HCT116 (cell line): ENCODE data around the gene QRICH2. TPM values are rescaled to one million over a fixed set of nuclear protein-coding genes. Genes with fewer than 3 reads are reported as not detected.

Experiments
- ATAC-seq: fragments of 200-7000 bp; cut with Tn5 transposase; 2 replicates; pipeline ENCODE4 v1.9.1; 2020; ENCODE audit warnings: mild to moderate bottlenecking, moderate library complexity
- BruUV-seq: library from RNA; stranded (reverse); fragments of 400-500 nt; replicated peaks from 2 replicates; lab custom pipeline; 2021; lab: Mats Ljungman, UMichigan
- CTCF ChIA-PET: fragments of 300-600 bp; sonication (Branson Sonifier 250); formaldehyde crosslinking; loops from one replicate; lab custom pipeline; 2021; ENCODE audit warnings: antibody characterized with exemption; lab: Charles Lee
- POLR2A ChIA-PET: fragments of 300-600, 350-600 bp; sonication (Branson Sonifier 250); formaldehyde crosslinking; loops from one replicate; lab custom pipeline; 2021; ENCODE audit warnings: antibody characterized with exemption; lab: Charles Lee
- RAD21 ChIA-PET, 2 experiments: fragments of 300-600 bp; sonication (Branson Sonifier 250); formaldehyde crosslinking; loops; one replicate each; lab custom pipeline; 2023; ENCODE audit warnings: low total read pairs in 2 of 2; ENCODE audit not compliant: uncharacterized antibody in 2 of 2, unreplicated experiment in 2 of 2, low non-redundant PET in 1 of 2; lab: Charles Lee
- DNase-seq: peaks from one replicate; pipeline ENCODE4 v3.0.0-alpha.2; 2010; ENCODE audit warnings: low read depth, low spot score
- H2AFZ ChIP-seq: fragments of 200-600 bp; shearing (Covaris generic), sonication (generic); 2 replicates; pipeline ENCODE4 v1.6.1; 2017; ENCODE audit warnings: low read depth, mixed run types, mixed read lengths, antibody characterized with exemption, low read length; ENCODE audit not compliant: poor library complexity, severe bottlenecking
- H3K27ac ChIP-seq: 2 replicates; pipeline ENCODE4 v1.5.1; 2012; ENCODE audit warnings: low read depth, low read length
- H3K27me3 ChIP-seq: fragments of 200-600 bp; sonication (generic); 2 replicates; pipeline ENCODE4 v1.6.1; 2016; ENCODE audit warnings: mixed run types, low read length, mixed read lengths; ENCODE audit not compliant: insufficient read depth
- H3K36me3 ChIP-seq, 2 experiments: fragments of 200-500 bp in 1 of 2; fragments of 200-600 bp in 1 of 2; sonication (Bioruptor generic) in 1 of 2; sonication (generic) in 1 of 2; 2 replicates each; pipeline versions ENCODE4 v1.5.1 to v1.6.1; 2014 to 2016; ENCODE audit warnings: low read length in 2 of 2, inconsistent platforms in 1 of 2, mixed read lengths in 1 of 2, mixed run types in 1 of 2; ENCODE audit not compliant: insufficient read depth in 2 of 2, control insufficient read depth in 1 of 2
- H3K4me1 ChIP-seq, 2 experiments: fragments of 200-600 bp in 1 of 2; sonication (generic) in 1 of 2; 2 replicates each; pipeline versions ENCODE4 v1.5.1 to v1.6.1; 2012 to 2017; ENCODE audit warnings: low read length in 2 of 2, inconsistent platforms in 1 of 2, mild to moderate bottlenecking in 1 of 2, mixed read lengths in 1 of 2, mixed run types in 1 of 2, moderate library complexity in 1 of 2; ENCODE audit not compliant: insufficient read depth in 2 of 2, control insufficient read depth in 1 of 2
- H3K4me2 ChIP-seq: fragments of 200-600 bp; sonication (generic); 2 replicates; pipeline ENCODE4 v1.6.1; 2017; ENCODE audit warnings: mixed run types, low read length, mixed read lengths
- H3K4me3 ChIP-seq, 2 experiments: fragments of 200-600 bp in 1 of 2; sonication (generic) in 1 of 2; replicated peaks in 1 of 2; 2 replicates each; pipeline ENCODE4 v1.5.1; 2011 to 2016; ENCODE audit warnings: low read length in 2 of 2, control low read depth in 1 of 2, low read depth in 1 of 2, mild to moderate bottlenecking in 1 of 2, mixed read lengths in 1 of 2, mixed run types in 1 of 2
- H3K79me2 ChIP-seq: fragments of 200-600 bp; sonication (generic); 2 replicates; pipeline ENCODE4 v1.6.1; 2017; ENCODE audit warnings: mild to moderate bottlenecking, mixed run types, low read length, moderate library complexity, mixed read lengths; ENCODE audit not compliant: insufficient read depth
- H3K9ac ChIP-seq: fragments of 200-600 bp; sonication (generic); 2 replicates; pipeline ENCODE4 v1.6.1; 2016; ENCODE audit warnings: low read length, mixed read lengths
- H3K9me2 ChIP-seq: fragments of 200-600 bp; sonication (generic), shearing (Covaris generic); 2 replicates; pipeline ENCODE4 v1.6.1; 2017; ENCODE audit warnings: mixed run types, mild to moderate bottlenecking, moderate library complexity; ENCODE audit not compliant: insufficient read depth
- H3K9me3 ChIP-seq, 2 experiments: fragments of 200-500 bp in 1 of 2; fragments of 200-600 bp in 1 of 2; sonication (Bioruptor generic) in 1 of 2; sonication (generic) in 1 of 2; 2 replicates each; pipeline ENCODE4 v1.6.1; 2014 to 2017; ENCODE audit warnings: low read length in 2 of 2, mixed read lengths in 2 of 2, inconsistent platforms in 1 of 2, low read depth in 1 of 2, mild to moderate bottlenecking in 1 of 2, mixed run types in 1 of 2, moderate library complexity in 1 of 2; ENCODE audit not compliant: control insufficient read depth in 1 of 2, insufficient read depth in 1 of 2
- H4K20me1 ChIP-seq: fragments of 200-600 bp; sonication (generic), shearing (Covaris generic); 2 replicates; pipeline ENCODE4 v1.6.1; 2017; ENCODE audit warnings: mixed run types, mild to moderate bottlenecking, moderate library complexity; ENCODE audit not compliant: insufficient read depth
- CBX3 ChIP-seq: IDR thresholded peaks from 2 replicates; pipeline ENCODE4 v1.6.1; 2012; ENCODE audit warnings: low read depth
- EGR1 ChIP-seq: IDR thresholded peaks from 2 replicates; pipeline ENCODE4 v1.6.1; 2012; ENCODE audit warnings: low read depth
- EZH2phosphoT487 ChIP-seq: fragments of 200-600 bp; IDR thresholded peaks from 2 replicates; pipeline ENCODE4 v1.6.1; 2018; ENCODE audit warnings: antibody characterized with exemption, borderline replicate concordance
- JUND ChIP-seq: IDR thresholded peaks from 2 replicates; pipeline ENCODE4 v1.6.1; 2012
- POLR2A ChIP-seq: IDR thresholded peaks from 2 replicates; pipeline ENCODE4 v1.7.0; 2011; ENCODE audit warnings: borderline replicate concordance; ENCODE audit not compliant: insufficient read depth, insufficient read length; ENCODE audit errors: extremely low read depth
- POLR2AphosphoS5 ChIP-seq: IDR thresholded peaks from 2 replicates; pipeline ENCODE4 v1.6.1; 2011; ENCODE audit warnings: mild to moderate bottlenecking, low read depth, low read length, moderate library complexity
- SIN3A ChIP-seq: IDR thresholded peaks from 2 replicates; pipeline ENCODE4 v1.6.1; 2012; ENCODE audit warnings: low read depth
- SRF ChIP-seq: IDR thresholded peaks from 2 replicates; pipeline ENCODE4 v1.6.1; 2012; ENCODE audit warnings: low read depth
- TCF7L2 ChIP-seq: IDR thresholded peaks from 2 replicates; pipeline ENCODE4 v1.7.0; 2011; ENCODE audit warnings: borderline replicate concordance, inconsistent platforms; ENCODE audit not compliant: insufficient read depth, insufficient read length; ENCODE audit errors: extremely low read depth
- YY1 ChIP-seq: IDR thresholded peaks from 2 replicates; pipeline ENCODE4 v1.6.1; 2011; ENCODE audit warnings: low read length, low read depth, moderate library complexity, mild to moderate bottlenecking; ENCODE audit not compliant: insufficient replicate concordance; ENCODE audit errors: extremely low read depth
- ZBTB33 ChIP-seq: IDR thresholded peaks from 2 replicates; pipeline ENCODE4 v1.6.1; 2011; ENCODE audit warnings: mild to moderate bottlenecking, low read length, moderate library complexity; ENCODE audit not compliant: insufficient replicate concordance; ENCODE audit errors: extremely low read depth
- ZFX ChIP-seq: fragments of 450-650 bp; IDR thresholded peaks from 2 replicates; pipeline ENCODE4 v1.6.1; 2017
- ZNF274 ChIP-seq: fragments of 200-500 bp; sonication (Bioruptor generic); IDR thresholded peaks from 2 replicates; pipeline ENCODE4 v1.6.1; 2014; ENCODE audit warnings: mild to moderate bottlenecking, low read depth, low read length, inconsistent platforms
- intact Hi-C: fragments of 100-400 bp; cut with micrococcal nuclease; formaldehyde crosslinking; loops from 2 replicates; pipeline ENCODE4 v1.10.0; 2022
- total RNA-seq: library from RNA; stranded (reverse); gene quantifications from one replicate; pipeline ENCODE4 v1.2.1, GENCODE V29; 2021; ENCODE audit not compliant: unreplicated experiment
- TF ChIP-seq, protein P1 (sequence below): IDR thresholded peaks from 2 replicates; pipeline ENCODE4 v1.6.1; 2012
- TF ChIP-seq, protein P2 (sequence below), 3 experiments: fragments of 200-600 bp in 1 of 3; sonication (generic) in 1 of 3; IDR thresholded peaks in 2 of 3; conservative IDR thresholded peaks in 1 of 3; 2 replicates each; pipeline ENCODE4 v1.5.1; 2012 to 2017; ENCODE audit warnings: low read depth in 2 of 3, low read length in 2 of 3, antibody characterized with exemption in 1 of 3, borderline replicate concordance in 1 of 3, control low read depth in 1 of 3, mild to moderate bottlenecking in 1 of 3, mixed read lengths in 1 of 3, mixed run types in 1 of 3, moderate library complexity in 1 of 3; ENCODE audit not compliant: insufficient read depth in 1 of 3

Gene QRICH2
- total RNA-seq, 1 experiment from 2014 or later = 4.9 TPM

DNA sequence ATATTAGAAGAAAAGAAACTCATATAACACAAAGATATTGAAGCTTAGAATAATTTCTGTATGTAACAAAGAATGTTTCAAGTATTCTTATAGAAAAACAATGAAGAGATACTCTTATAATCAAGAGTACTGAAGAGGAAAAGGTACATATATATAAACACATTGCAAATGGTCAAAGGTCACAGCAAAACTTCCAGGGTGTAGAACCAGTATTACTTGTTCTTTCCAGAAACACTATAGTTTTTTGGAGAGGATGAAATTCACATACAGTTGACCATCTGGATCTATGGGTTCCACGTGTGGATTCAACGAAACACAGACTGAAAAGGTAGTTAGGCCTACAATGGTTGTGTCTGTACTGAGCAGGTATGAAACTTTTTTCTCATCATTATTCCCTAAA lies 23.0 kb upstream of the QRICH2 start:
- no peak overlapping the region for H3K4me3 ChIP-seq
- no peaks in the 10 kb centered on the region for H3K4me1 ChIP-seq
- no peak overlapping the region for H3K4me2 ChIP-seq
- no peak overlapping the region for H2AFZ ChIP-seq
- ATAC-seq (no peak), DNase-seq (no peak)
- intact Hi-C loops = no loop called here
- CTCF ChIA-PET = interaction anchor here (1.4 kb wide), 1 partner anchor 39 kb away, joined by 4 read pairs; no protein-coding TSS in a partner anchor
- RAD21 ChIA-PET = no interaction called here
- H3K79me2 ChIP-seq = peaks cover 19% of the 10 kb centered on the region; the same call in 1 of the 2 replicates
- H3K9ac ChIP-seq = no peak overlapping the region
- POLR2A ChIA-PET = no interaction called here
- no peaks in the 10 kb centered on the region for H4K20me1 ChIP-seq
- no peaks in the 10 kb centered on the region for H3K27me3 ChIP-seq
- BruUV-seq = no TSS peak
- no peaks in the 10 kb centered on the region for H3K9me2 ChIP-seq
- TF ChIP-seq, protein P1, sequence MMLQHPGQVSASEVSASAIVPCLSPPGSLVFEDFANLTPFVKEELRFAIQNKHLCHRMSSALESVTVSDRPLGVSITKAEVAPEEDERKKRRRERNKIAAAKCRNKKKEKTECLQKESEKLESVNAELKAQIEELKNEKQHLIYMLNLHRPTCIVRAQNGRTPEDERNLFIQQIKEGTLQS = no peak
- no peak for TF ChIP-seq ZFX
- no peaks in the 10 kb centered on the region for H3K9me3 ChIP-seq
- H3K36me3 ChIP-seq = peaks cover 14 to 26% of the 10 kb centered on the region in 2 experiments; a peak in 3 of 4 replicates
- no peak overlapping the region for H3K27ac ChIP-seq

GRCh38 chr17:76329664-76330063 lies 21.6 kb upstream of the QRICH2 start:
- Histone ChIP-seq H3K4me2 (no peak overlapping the region), H3K9me2 (no peaks in the 10 kb centered on the region), H3K27ac (no peak overlapping the region), H3K36me3 (peaks cover 14 to 26% of the 10 kb centered on the region in 2 experiments; a peak in 3 of 4 replicates), H3K9ac (no peak overlapping the region), H3K79me2 (peaks cover 14% of the 10 kb centered on the region; the same call in 1 of the 2 replicates), H3K4me1 (no peaks in the 10 kb centered on the region), H4K20me1 (no peaks in the 10 kb centered on the region), H3K4me3 (no peak overlapping the region), H3K9me3 (no peaks in the 10 kb centered on the region), H2AFZ (no peak overlapping the region), H3K27me3 (no peaks in the 10 kb centered on the region)
- CTCF ChIA-PET = interaction anchor here (1.4 kb wide), 2 partner anchors 41 to 69 kb away, joined by 3 to 4 read pairs; no protein-coding TSS in a partner anchor
- no peak for ATAC-seq
- RAD21 ChIA-PET = no interaction called here
- TSS peak; percentile 42 for BruUV-seq
- POLR2A ChIA-PET = no interaction called here
- intact Hi-C loops = no loop called here
- DNase-seq = no peak
- TF ChIP-seq ZFX (no peak), SRF (no peak), TCF7L2 (no peak), EZH2phosphoT487 (no peak), POLR2A (no peak), POLR2AphosphoS5 (no peak), CBX3 (no peak), YY1 (no peak), ZNF274 (no peak), SIN3A (no peak), ZBTB33 (no peak), JUND (no peak), EGR1 (no peak)
- TF ChIP-seq, protein P2, sequence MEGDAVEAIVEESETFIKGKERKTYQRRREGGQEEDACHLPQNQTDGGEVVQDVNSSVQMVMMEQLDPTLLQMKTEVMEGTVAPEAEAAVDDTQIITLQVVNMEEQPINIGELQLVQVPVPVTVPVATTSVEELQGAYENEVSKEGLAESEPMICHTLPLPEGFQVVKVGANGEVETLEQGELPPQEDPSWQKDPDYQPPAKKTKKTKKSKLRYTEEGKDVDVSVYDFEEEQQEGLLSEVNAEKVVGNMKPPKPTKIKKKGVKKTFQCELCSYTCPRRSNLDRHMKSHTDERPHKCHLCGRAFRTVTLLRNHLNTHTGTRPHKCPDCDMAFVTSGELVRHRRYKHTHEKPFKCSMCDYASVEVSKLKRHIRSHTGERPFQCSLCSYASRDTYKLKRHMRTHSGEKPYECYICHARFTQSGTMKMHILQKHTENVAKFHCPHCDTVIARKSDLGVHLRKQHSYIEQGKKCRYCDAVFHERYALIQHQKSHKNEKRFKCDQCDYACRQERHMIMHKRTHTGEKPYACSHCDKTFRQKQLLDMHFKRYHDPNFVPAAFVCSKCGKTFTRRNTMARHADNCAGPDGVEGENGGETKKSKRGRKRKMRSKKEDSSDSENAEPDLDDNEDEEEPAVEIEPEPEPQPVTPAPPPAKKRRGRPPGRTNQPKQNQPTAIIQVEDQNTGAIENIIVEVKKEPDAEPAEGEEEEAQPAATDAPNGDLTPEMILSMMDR (IDR thresholded peaks at IDR 0.05 in 2 of 3, conservative IDR thresholded peaks at IDR 0.05 in 1 of 3; ENCODE audit: borderline replicate concordance in 1 of 3, insufficient read depth in 1 of 3, low read depth in 2 of 3, low read length in 2 of 3) = no peak
